Parathyroid adenoma (tissue), 2 donors: Measurements from ENCODE around the gene PKD1.

Experiments used
- H2AFZ ChIP-seq: fragments of 300-600 bp; sonication (generic); one replicate; pipeline ENCODE4 v1.7.0; 2017; ENCODE audit warnings: antibody characterized with exemption, mild to moderate bottlenecking
- H3K27ac ChIP-seq: fragments of 300-600 bp; sonication (generic); one replicate; pipeline ENCODE4 v1.7.0; 2017
- H3K27me3 ChIP-seq: fragments of 300-600 bp; sonication (generic); one replicate; pipeline ENCODE4 v1.7.0; 2017; ENCODE audit warnings: low read length; ENCODE audit not compliant: control insufficient read depth, insufficient read depth
- H3K36me3 ChIP-seq: fragments of 300-600 bp; sonication (generic); one replicate; pipeline ENCODE4 v1.7.0; 2017; ENCODE audit warnings: low read length; ENCODE audit not compliant: control insufficient read depth, insufficient read depth
- H3K4me1 ChIP-seq: fragments of 300-600 bp; sonication (generic); one replicate; pipeline ENCODE4 v1.7.0; 2017; ENCODE audit warnings: control low read depth
- H3K4me2 ChIP-seq: fragments of 300-600 bp; sonication (generic); one replicate; pipeline ENCODE4 v1.7.0; 2017; ENCODE audit warnings: low read length
- H3K4me3 ChIP-seq: fragments of 300-600 bp; sonication (generic); one replicate; pipeline ENCODE4 v1.7.0; 2017; ENCODE audit warnings: low read depth, low read length
- H3K79me2 ChIP-seq: fragments of 300-600 bp; sonication (generic); one replicate; pipeline ENCODE4 v1.7.0; 2017; ENCODE audit warnings: control low read depth
- H3K9ac ChIP-seq: fragments of 300-600 bp; sonication (generic); one replicate; pipeline ENCODE4 v1.7.0; 2017; ENCODE audit warnings: mild to moderate bottlenecking
- H3K9me3 ChIP-seq: fragments of 300-600 bp; sonication (generic); one replicate; pipeline ENCODE4 v1.7.0; 2017; ENCODE audit warnings: low read length; ENCODE audit not compliant: control insufficient read depth
- CTCF ChIP-seq: fragments of 300-600 bp; sonication (generic); IDR thresholded peaks from one replicate; pipeline ENCODE4 v1.7.0; 2017; ENCODE audit warnings: antibody characterized with exemption, mild to moderate bottlenecking
- donor health status: primary hyperparathyroidism.

The PKD1 gene

GRCh38 chr16:2077696-2078095 lies 58.0 kb downstream of the PKD1 start:
- H3K27me3 ChIP-seq: no peaks in the 10 kb centered on the region
- H3K79me2 ChIP-seq: peaks cover 4% of the 10 kb centered on the region
- H3K4me2 ChIP-seq: no peak overlapping the region
- no peak overlapping the region for H3K27ac ChIP-seq
- no peak for TF ChIP-seq CTCF
- H3K9me3 ChIP-seq: no peaks in the 10 kb centered on the region
- no peak overlapping the region for H3K9ac ChIP-seq
- no peak overlapping the region for H3K4me3 ChIP-seq
- no peak overlapping the region for H2AFZ ChIP-seq
- H3K4me1 ChIP-seq: no peaks in the 10 kb centered on the region
- H3K36me3 ChIP-seq: no peaks in the 10 kb centered on the region

DNA sequence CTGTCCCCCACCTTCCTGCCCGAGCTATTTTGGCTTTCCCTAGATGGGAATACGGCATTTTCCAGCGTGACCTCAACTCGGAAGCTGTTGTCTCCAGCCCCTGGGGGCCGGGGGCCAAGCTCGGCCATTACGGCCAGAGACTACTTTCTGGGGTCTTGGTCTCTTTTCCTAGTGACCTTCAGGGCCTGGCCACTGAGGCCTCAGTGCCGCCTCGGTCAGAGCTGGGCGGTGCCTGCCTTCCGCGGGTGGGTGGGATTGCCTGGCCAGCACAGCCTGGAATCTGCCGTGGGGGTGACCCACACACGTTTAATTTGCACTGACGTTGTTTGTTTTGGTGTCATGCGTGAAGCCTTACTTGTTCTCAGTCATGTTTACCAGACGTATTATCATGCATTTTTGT lies 58.7 kb downstream of the PKD1 start:
- no peaks in the 10 kb centered on the region for H3K9me3 ChIP-seq
- H3K27ac ChIP-seq: no peak overlapping the region
- H2AFZ ChIP-seq: no peak overlapping the region
- no peak overlapping the region for H3K4me2 ChIP-seq
- H3K4me3 ChIP-seq: no peak overlapping the region
- no peak for TF ChIP-seq CTCF
- H3K36me3 ChIP-seq: no peaks in the 10 kb centered on the region
- no peak overlapping the region for H3K9ac ChIP-seq
- peaks cover 4% of the 10 kb centered on the region for H3K79me2 ChIP-seq
- H3K27me3 ChIP-seq: no peaks in the 10 kb centered on the region
- no peaks in the 10 kb centered on the region for H3K4me1 ChIP-seq

DNA sequence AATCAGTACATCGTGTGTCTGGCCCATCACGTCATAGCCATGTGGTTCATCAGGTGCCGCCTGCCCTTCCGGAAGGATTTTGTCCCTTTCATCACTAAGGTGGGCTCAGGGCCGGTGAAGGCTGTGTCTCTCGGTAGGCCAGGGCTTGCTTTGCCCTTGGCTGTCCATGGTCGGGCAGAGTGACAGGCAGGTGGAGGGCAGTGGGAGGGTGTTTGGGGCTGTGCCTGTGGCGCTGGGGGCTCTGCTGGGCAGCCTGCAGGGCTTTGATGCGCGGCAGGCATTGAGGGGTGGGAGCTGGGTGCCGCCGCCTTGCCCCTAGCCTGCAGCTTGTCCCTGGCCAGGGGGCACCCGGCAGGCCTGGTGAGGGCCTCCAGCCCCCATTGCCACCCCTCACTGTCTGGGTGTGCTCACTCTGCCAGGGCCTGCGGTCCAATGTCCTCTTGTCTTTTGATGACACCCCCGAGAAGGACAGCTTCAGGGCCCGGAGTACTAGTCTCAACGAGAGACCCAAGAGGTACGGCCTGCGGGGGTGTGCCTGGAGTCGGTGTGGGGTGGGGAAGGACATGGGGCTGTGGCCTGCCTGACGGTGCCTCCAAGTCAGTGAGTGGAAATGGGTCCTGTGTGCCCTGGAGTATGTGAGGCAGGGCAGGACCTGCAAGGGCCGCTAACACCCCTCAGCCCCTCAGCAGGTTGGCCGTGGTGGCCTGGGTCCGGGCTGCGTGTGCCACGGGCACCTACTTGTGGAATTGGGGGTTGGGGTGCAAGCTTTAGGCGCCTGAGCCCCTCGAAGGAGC lies 59.4 kb downstream of the PKD1 start:
- no peak overlapping the region for H3K4me2 ChIP-seq
- H3K27me3 ChIP-seq: no peaks in the 10 kb centered on the region
- H2AFZ ChIP-seq: no peak overlapping the region
- no peak for TF ChIP-seq CTCF
- H3K36me3 ChIP-seq: no peaks in the 10 kb centered on the region
- no peak overlapping the region for H3K27ac ChIP-seq
- no peaks in the 10 kb centered on the region for H3K4me1 ChIP-seq
- no peak overlapping the region for H3K4me3 ChIP-seq
- no peak overlapping the region for H3K9ac ChIP-seq
- H3K9me3 ChIP-seq: no peaks in the 10 kb centered on the region
- H3K79me2 ChIP-seq: peaks cover 4% of the 10 kb centered on the region

DNA sequence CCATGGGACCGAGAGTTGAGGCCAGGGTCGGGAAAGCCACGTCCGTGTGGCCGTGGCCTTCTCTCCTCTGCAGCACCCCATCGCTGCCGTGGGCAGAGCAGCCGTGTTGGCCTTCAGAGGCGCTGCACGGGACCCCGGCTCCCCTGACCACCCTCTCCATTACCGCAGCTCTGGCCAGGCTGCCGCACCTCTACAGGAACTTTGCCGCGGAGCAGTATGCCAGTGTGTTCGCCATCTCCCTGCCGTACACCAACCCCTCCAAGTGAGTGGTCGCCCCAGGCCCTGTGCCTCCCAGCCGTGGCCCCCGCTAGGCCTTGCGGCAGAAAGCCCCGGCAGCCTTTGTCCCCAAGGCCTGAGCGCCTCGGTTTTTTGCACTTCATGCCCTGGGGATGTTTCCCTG lies 60.1 kb downstream of the PKD1 start:
- H3K4me3 ChIP-seq: no peak overlapping the region
- no peak overlapping the region for H2AFZ ChIP-seq
- no peak overlapping the region for H3K27ac ChIP-seq
- H3K4me1 ChIP-seq: no peaks in the 10 kb centered on the region
- H3K9ac ChIP-seq: no peak overlapping the region
- TF ChIP-seq CTCF: no peak
- H3K4me2 ChIP-seq: no peak overlapping the region
- H3K79me2 ChIP-seq: peaks cover 4% of the 10 kb centered on the region
- no peaks in the 10 kb centered on the region for H3K9me3 ChIP-seq
- H3K36me3 ChIP-seq: no peaks in the 10 kb centered on the region
- no peaks in the 10 kb centered on the region for H3K27me3 ChIP-seq

DNA sequence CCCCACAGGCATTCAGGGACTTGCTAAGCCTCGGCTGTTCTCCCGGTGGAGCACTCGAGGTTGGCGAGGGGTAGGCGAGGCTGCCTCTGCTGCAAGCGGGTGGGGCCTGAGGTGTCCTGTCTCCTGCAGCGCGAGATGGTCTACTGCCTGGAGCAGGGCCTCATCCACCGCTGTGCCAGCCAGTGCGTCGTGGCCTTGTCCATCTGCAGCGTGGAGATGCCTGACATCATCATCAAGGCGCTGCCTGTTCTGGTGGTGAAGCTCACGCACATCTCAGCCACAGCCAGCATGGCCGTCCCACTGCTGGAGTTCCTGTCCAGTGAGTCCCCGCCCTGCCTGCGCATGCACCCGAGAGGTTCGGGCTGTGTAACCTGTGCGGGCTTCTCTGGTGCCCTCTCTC lies 61.6 kb downstream of the PKD1 start:
- H3K4me2 ChIP-seq: no peak overlapping the region
- no peak overlapping the region for H3K27ac ChIP-seq
- no peak overlapping the region for H2AFZ ChIP-seq
- H3K79me2 ChIP-seq: peaks cover 4% of the 10 kb centered on the region
- H3K27me3 ChIP-seq: no peaks in the 10 kb centered on the region
- H3K9ac ChIP-seq: no peak overlapping the region
- no peaks in the 10 kb centered on the region for H3K4me1 ChIP-seq
- no peaks in the 10 kb centered on the region for H3K36me3 ChIP-seq
- TF ChIP-seq CTCF: no peak
- no peaks in the 10 kb centered on the region for H3K9me3 ChIP-seq
- H3K4me3 ChIP-seq: no peak overlapping the region
